Measurements from ENCODE around the gene MYO9A. TPM values are rescaled to one million over a fixed set of nuclear protein-coding genes. Genes with fewer than 3 reads are reported as not detected.
"Not testable (repeated sequence)": the region's sequence is repeated elsewhere in the genome, so short reads cannot be mapped to it uniquely, and the experiment has no call there.

MYO9A gene
- total RNA-seq, 1 donor = 55.9 TPM

- no peak overlapping the region for H3K4me3 ChIP-seq (ENCODE audit: low read depth, low read length)
- DNase-seq (ENCODE audit: low read depth) = no peak
- no peak for TF ChIP-seq CTCF (IDR thresholded peaks at IDR 0.05; ENCODE audit: insufficient read depth, low read length)
Observed at GRCh38 chr15:72009222-72009621, 108.7 kb downstream of the MYO9A start.

- no peak for DNase-seq (ENCODE audit: low read depth)
- no peak overlapping the region for H3K4me3 ChIP-seq (ENCODE audit: low read depth, low read length)
- no peak for TF ChIP-seq CTCF (IDR thresholded peaks at IDR 0.05; ENCODE audit: insufficient read depth, low read length)
Observed at GRCh38 chr15:72006382-72006781, 111.6 kb downstream of the MYO9A start.

- no peak for DNase-seq (ENCODE audit: low read depth)
- H3K4me3 ChIP-seq (ENCODE audit: low read depth, low read length) = no peak overlapping the region
- no peak for TF ChIP-seq CTCF (IDR thresholded peaks at IDR 0.05; ENCODE audit: insufficient read depth, low read length)
Observed at GRCh38 chr15:72005483-72005882, 112.5 kb downstream of the MYO9A start.

GRCh38 chr15:71999807-72000206 is 118.1 kb downstream of the MYO9A start:
- no peak overlapping the region for H3K4me3 ChIP-seq (ENCODE audit: low read depth, low read length)
- no peak for TF ChIP-seq CTCF (IDR thresholded peaks at IDR 0.05; ENCODE audit: insufficient read depth, low read length)
- DNase-seq (ENCODE audit: low read depth) = no peak

- not testable (repeated sequence) for H3K4me3 ChIP-seq (ENCODE audit: low read depth, low read length); DNase-seq (ENCODE audit: low read depth)
Observed at GRCh38 chr15:71998717-71999116, 119.2 kb downstream of the MYO9A start.

GRCh38 chr15:71997691-71998090 is 120.3 kb downstream of the MYO9A start:
- no peak for TF ChIP-seq CTCF (IDR thresholded peaks at IDR 0.05; ENCODE audit: insufficient read depth, low read length)
- H3K4me3 ChIP-seq (ENCODE audit: low read depth, low read length) = no peak overlapping the region
- DNase-seq (ENCODE audit: low read depth) = peak; percentile 67

- no peak for DNase-seq (ENCODE audit: low read depth)
- H3K4me3 ChIP-seq (ENCODE audit: low read depth, low read length) = no peak overlapping the region
- TF ChIP-seq CTCF (IDR thresholded peaks at IDR 0.05; ENCODE audit: insufficient read depth, low read length) = no peak
Observed at GRCh38 chr15:71975816-71976150, 142.2 kb downstream of the MYO9A start.
